ENCODE measurements around the gene CDK17.

DNA sequence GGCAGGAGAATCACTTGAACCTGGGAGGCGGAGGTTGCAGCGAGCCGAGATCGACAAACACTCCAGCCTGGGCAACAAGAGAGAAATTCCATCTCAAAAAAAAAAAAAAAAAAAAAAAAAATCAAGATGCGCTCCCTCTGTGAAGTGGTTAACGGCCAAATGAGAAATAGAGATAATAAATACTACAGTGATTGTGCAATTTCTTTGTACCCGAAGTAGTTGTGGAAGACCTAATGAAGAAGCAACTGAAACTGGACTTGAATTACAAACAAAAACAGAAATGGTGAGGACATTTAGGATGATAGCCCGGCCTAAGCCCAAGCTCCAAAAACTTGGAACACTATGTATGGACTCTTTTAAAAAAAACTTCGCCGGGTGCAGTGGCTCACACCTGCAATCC lies 44.2 kb upstream of the CDK17 start:
- TF ChIP-seq POLR2A (IDR thresholded peaks at IDR 0.05; ENCODE audit: low read depth, low read length) (no peak), POLR2AphosphoS5 (IDR thresholded peaks at IDR 0.05; ENCODE audit: low read depth, low read length) (no peak)

Measured in GM12892 (cell line).